Measurements from ENCODE around the gene NTNG1.

DNA sequence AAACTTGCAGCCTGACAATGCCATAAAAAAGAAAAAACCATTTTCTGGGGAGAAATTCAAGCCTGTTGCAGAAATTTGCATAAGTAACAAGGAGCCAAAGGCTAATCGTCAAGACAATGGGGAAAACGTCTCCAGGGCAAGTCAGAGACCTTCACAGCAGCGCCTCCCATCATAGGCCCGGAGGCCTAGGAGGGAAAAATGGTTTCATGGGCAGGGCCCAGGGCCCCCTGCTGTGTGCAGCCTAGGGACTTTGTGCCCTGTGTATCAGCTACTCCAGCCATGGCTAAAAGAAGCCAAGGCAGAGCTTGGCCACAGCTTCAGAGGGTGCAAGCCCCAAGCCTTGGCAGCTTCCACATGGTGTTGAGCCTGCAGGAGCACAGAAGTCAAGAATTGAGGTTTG, 369.5 kb downstream of the NTNG1 start:
- TF ChIP-seq, protein P1, sequence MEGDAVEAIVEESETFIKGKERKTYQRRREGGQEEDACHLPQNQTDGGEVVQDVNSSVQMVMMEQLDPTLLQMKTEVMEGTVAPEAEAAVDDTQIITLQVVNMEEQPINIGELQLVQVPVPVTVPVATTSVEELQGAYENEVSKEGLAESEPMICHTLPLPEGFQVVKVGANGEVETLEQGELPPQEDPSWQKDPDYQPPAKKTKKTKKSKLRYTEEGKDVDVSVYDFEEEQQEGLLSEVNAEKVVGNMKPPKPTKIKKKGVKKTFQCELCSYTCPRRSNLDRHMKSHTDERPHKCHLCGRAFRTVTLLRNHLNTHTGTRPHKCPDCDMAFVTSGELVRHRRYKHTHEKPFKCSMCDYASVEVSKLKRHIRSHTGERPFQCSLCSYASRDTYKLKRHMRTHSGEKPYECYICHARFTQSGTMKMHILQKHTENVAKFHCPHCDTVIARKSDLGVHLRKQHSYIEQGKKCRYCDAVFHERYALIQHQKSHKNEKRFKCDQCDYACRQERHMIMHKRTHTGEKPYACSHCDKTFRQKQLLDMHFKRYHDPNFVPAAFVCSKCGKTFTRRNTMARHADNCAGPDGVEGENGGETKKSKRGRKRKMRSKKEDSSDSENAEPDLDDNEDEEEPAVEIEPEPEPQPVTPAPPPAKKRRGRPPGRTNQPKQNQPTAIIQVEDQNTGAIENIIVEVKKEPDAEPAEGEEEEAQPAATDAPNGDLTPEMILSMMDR (IDR thresholded peaks at IDR 0.05), result no peak
- no peak for TF ChIP-seq POLR2A (IDR thresholded peaks at IDR 0.05)

Measured in suprapubic skin (tissue), 3 donors.